Testis (tissue), 2 donors: Measurements from ENCODE around the gene CFAP46.

Experiments
- POLR2A ChIP-seq: fragments of 450-650 bp; IDR thresholded peaks from one replicate; pipeline ENCODE4 v1.6.1; 2017; ENCODE audit warnings: antibody characterized with exemption, mild to moderate bottlenecking, moderate library complexity
- TF ChIP-seq, protein P1 (sequence below), 3 experiments: fragments of 450-650 bp in 2 of 3; fragments of 200-600 bp in 1 of 3; sonication (generic) in 1 of 3; IDR thresholded peaks; one replicate each; pipeline ENCODE4 v1.5.1; 2016 to 2019; ENCODE audit warnings: antibody characterized with exemption in 3 of 3, mild to moderate bottlenecking in 2 of 3, moderate library complexity in 1 of 3

DNA sequence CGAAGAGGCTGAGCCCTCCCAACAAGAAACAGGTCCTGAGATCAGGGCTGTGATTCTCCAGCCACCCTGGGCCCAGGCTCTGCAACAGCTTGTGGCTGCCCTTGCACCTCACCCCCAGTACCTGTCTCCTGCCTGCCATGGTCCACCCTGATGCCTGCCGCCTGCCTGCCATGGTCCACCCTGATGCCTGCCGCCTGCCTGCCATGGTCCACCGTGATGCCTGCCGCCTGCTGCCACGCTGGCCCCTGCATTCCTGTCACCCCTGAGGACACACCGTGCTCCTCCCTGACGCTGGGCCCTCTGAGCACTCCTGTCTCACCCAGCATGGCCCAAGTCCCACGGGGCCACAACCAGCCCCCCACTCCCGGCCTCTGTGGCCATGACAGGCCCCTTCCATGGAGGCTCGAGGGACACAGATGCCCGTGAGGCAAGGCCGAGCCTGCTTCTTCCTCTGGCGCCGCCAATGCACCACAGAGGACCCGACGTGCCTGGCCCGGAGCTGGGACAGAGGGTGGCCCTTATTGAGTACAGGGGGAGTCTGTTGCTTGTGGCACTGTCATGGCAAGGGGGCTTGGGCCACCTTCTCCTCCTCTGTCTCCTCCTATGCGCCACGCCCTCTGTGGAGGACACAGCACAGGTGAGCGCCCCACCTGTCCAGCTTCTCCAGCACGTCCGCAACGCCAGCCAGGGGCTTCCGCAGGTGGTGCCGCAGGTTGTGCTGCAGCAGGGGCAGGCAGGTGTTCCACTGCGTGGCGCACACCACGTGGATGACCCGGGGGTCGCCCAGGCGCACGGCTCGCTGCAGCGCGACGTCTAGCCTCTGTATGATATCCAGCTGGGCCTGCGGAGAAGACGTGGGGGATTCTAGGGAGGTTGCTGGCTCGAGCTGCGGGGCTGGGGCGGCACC, 18.1 kb downstream of the CFAP46 start:
- TF ChIP-seq, protein P1, sequence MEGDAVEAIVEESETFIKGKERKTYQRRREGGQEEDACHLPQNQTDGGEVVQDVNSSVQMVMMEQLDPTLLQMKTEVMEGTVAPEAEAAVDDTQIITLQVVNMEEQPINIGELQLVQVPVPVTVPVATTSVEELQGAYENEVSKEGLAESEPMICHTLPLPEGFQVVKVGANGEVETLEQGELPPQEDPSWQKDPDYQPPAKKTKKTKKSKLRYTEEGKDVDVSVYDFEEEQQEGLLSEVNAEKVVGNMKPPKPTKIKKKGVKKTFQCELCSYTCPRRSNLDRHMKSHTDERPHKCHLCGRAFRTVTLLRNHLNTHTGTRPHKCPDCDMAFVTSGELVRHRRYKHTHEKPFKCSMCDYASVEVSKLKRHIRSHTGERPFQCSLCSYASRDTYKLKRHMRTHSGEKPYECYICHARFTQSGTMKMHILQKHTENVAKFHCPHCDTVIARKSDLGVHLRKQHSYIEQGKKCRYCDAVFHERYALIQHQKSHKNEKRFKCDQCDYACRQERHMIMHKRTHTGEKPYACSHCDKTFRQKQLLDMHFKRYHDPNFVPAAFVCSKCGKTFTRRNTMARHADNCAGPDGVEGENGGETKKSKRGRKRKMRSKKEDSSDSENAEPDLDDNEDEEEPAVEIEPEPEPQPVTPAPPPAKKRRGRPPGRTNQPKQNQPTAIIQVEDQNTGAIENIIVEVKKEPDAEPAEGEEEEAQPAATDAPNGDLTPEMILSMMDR (IDR thresholded peaks at IDR 0.05) = no peak
- no peak for TF ChIP-seq POLR2A
